GF-D8 (cell line): ENCODE data around the gene OPN5.
A peak's percentile ranks its signal among the peaks of the same experiment; 100 is the strongest.
"Not testable (repeated sequence)": the region's sequence is repeated elsewhere in the genome, so short reads cannot be mapped to it uniquely, and the experiment has no call there.

Experiments used
- DNase-seq: peaks from one replicate; lab custom pipeline; 2025; lab: John Stamatoyannopoulos, UW

OPN5 gene, protein sequence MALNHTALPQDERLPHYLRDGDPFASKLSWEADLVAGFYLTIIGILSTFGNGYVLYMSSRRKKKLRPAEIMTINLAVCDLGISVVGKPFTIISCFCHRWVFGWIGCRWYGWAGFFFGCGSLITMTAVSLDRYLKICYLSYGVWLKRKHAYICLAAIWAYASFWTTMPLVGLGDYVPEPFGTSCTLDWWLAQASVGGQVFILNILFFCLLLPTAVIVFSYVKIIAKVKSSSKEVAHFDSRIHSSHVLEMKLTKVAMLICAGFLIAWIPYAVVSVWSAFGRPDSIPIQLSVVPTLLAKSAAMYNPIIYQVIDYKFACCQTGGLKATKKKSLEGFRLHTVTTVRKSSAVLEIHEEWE

DNA sequence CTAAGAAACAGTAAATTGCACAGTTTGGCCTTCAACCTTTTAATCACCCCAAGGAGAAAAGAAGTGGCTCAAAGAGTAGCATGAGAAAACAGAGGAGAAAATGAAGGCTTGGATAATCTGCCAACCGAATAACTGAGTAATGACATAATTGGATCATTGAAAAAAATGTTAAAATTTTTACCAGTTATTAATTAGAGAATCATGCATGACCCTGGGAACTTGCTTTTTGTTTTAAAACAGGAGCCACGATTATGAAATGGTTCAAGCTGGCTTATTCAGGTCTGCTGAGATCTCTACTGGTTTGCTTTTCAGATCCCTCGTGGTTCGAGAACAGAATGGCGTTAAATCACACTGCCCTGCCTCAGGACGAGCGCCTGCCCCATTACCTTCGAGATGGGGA, at the start of gene OPN5:
Gene OPN5, plus strand, starts transcription at position 301 of the 400 bp plus-strand sequence. Its CDS starts 35 bp downstream, at position 336.
- DNase-seq, result no peak

- no peak for DNase-seq
Observed at GRCh38 chr6:47733879-47734558, 47.8 kb upstream of the OPN5 start.

DNA sequence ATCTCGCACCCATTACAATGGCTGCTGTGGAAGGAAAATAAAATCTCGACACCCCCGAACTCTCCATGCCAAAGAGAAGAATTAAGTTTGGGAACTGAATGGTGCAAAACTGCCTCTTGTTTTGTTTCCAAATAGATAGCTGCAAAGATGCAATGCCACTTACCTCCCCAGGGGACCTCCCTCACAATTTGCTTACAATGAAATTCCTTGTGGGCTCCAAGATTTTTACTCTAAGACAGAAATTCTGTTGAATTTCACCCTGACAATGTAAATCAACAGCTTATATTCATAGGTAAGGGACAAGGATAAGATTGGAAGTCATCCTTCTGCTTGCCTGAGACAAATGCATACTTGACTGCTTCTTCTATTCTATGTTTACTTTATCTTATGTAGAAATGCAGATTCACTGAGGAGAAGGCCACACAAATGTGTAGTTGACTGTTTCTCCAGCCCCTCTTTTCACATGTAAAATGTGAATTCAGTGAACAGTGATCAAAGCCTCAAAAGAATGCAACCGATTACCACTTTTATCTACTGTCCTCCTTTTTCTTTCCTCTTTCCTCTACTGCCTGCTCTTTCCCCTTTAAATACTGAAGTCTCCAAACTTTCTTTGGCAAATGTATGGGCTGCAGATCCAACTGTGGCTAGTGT, 46.9 kb upstream of the OPN5 start:
- no peak for DNase-seq

DNA sequence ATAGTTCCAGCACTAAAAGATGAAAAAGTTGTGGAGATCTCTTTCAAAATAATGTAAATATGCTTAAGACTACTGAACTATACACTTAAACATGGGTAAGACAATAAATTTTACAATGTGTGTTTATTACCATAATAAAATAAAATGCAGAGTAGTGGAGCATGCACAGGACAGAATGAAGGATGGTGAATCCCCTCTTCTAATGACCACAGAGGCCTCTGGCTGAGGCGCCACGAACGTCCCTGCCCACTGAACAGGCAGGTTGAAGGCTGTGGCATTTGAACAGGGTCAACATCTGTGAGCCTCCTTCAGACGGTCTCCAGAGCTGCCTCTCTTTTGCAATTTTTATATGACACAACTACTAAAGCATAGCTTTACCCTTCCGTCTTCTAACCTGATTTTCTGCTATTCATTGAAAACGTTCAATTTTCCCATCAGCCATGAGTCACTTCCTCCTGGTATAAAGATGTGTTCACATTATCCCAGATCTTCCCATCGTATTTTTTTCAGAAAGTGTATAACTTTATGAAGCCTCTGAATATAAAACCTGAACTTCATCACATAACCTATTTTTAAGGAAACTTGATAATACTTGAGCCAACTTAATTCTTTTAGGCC, 45.6 kb upstream of the OPN5 start:
- no peak for DNase-seq

DNA sequence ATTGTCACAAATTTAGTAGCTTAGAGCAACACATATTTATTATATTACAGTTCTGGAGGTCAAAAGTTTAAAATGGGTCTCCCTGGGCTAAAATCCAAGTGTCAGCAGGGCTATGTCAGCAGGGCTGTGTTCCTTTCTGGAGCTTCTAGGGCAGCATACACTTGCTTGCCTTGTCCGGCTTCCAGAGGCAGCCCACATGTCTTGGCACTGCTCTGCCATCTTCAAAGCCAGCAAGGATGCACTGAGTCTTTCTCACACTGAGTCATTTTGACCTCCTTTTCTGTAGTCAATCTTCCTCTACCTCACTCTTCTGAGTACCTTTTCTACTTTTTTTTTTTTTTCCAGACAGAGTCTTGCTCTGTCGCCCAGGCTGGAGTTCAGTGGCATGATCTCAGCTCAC, 44.4 kb upstream of the OPN5 start:
- DNase-seq, result no peak

- no peak for DNase-seq
Observed at GRCh38 chr6:47740714-47741113, 41.1 kb upstream of the OPN5 start.

- no peak for DNase-seq
Observed at GRCh38 chr6:47741807-47742206, 40.0 kb upstream of the OPN5 start.

DNA sequence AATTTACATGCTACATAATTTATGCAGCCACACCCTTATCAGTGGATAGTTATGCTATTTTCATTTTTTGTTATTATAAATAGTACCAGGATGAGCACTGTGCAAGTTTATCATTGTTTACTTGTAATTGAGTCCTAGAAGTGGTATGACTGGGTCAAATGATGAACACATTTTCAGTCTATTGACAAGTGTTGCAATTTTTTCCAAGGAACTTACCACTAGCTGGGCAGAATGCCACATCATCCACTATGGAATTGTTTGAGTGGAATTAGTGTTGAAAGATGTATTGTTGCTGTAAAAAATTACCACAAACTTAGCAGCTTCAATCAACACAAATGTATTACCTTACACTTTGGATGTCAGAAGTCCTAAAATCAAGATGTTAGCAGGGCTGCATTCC, 38.1 kb upstream of the OPN5 start:
- DNase-seq, result no peak

GRCh38 chr6:47745269-47745668, 36.6 kb upstream of the OPN5 start:
- DNase-seq, result not testable (repeated sequence)

- DNase-seq, result no peak
Observed at GRCh38 chr6:47749757-47750156, 32.1 kb upstream of the OPN5 start.

DNA sequence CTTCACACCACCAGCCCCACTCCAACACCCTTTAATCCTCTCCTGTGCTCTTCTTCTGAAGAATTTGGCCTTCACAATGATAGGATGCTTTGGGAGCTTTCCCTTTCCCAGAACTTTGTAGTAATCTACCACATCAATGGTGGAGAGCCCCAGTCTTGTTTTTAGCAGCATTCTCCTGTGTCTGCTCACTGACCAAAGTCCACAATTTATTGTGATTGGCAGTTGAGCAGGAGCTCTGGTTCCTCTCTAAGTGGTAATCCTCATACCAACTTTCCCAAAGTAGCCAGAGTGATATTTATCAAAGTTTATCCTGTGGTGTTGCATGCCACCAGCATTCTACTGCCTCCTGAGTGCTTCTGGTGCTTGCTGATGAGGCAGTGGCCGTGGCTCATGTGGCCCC, 29.0 kb upstream of the OPN5 start:
- DNase-seq, result no peak

GRCh38 chr6:47759364-47759763, 22.5 kb upstream of the OPN5 start:
- no peak for DNase-seq

DNA sequence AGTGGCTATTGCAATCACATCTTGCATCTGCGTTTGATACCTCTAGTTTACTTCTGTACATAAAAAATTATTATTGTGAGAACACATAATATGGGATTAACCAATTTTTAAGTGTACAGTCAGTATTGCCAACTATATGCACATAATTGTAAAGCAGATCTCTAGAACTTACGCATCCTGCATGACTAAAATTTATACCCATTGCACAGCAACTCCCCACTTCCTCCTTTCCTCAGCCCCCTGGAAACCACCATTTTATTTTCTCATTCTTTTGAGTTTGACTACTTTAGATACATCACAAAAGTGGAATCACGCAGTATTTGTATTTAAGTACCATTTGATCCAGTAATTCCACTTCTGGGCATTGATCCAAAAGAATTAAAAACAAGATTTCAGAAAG, 19.3 kb upstream of the OPN5 start:
- no peak for DNase-seq

DNA sequence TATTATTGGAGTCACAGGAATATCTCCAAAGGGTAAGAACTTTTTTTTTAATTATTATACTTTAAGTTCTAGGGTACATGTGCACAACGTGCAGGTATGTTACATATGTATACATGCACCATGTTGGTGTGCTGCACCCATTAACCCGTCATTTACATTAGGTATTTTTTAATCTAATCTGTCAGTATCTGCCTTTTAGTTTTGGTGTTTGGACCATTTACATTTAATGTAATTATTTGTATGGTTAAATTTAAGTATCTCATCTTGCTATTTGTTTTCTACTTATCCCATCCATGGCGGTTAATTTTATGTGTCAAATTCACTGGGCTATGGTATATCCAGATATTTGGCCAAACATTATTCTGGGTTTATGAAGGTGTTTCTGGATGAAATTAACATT, 15.4 kb upstream of the OPN5 start:
- no peak for DNase-seq

GRCh38 chr6:47767102-47767501, 14.7 kb upstream of the OPN5 start:
- no peak for DNase-seq

DNA sequence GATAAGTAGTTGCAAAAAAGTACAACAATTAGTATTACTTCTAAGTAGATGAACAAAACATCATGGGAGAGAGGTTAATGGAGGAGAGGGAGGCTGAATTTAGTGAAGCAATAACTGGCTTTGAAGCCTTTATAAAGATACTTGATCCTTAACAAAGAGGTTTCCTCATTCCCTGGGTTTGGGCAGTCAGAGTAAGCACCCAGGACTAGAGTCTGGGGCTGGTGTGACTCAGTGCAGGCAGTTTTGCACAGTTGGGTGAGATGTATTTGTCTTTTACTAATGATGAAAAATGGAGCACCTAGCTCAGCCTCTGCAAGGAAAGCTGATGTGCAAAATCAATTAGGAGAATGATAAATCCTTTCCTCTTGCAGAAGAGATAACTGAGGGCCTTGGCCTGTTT, 11.8 kb upstream of the OPN5 start:
- no peak for DNase-seq

- no peak for DNase-seq
Observed at GRCh38 chr6:47772359-47772758, 9.5 kb upstream of the OPN5 start.

GRCh38 chr6:47773005-47773404, 8.8 kb upstream of the OPN5 start:
- DNase-seq, result no peak

GRCh38 chr6:47780510-47781356, 1.1 kb upstream of the OPN5 start:
- DNase-seq, result peak; percentile 5

DNA sequence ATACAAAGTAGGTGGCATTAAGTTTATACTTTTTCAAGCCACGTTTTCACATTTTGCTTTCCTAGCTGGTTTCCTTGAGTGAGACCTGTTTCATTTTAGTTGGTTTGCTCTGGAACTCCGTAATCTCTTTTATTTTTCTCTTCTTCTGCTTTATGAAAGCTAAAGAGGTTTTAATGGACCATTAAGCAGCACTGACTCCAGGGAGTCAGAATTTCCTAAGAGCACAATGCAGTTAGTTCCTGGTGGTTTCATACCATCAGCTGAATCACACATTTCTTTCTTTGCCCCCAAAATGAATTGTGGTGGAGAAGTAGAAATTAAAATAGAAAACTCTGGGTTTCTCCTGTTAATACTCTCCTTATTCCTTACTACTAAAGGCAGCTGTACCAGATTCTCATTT, 3.4 kb downstream of the OPN5 start:
- no peak for DNase-seq

DNA sequence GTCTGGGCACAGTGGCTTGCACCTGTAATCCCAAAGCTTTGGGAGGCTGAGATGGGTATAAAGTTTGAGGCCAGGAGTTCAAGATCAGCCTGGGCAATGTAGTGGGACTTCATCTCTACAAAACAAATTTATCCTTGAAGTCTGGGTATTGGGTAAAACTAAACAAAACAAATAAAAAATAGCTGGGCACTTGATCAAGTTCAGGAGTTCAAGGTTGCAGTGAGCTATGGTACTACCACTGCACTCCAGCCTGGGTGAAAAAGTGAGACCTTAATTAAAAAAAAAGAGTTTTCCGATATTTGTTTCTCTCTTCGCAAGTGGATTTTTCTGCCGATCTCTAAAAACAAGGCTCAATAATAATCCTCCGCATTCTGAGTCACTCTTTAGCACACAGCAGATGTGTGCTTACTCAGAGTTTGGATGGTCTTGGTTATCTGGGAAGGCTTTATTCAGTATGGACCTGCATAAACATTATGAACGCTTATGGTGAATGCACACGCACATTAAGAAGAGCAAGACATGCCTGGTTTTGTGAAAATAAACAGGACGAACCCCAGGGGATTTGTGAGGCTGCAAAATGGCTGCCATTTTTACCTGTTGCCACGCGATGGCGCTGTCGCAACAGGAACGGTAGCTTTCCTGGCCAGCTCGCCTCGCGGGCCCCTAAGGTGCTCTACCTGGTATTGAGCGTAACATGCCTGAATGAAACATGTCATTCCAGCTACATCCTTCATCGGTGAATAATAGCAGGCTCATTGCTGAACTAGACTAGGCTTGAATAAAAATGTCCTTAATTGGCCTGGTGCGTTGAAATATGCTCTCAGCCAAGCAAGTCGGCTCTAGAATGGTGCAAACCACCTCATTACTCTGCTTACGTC, 6.0 kb downstream of the OPN5 start:
- DNase-seq, result no peak
